SU-DHL-6 (cell line): ENCODE measurements around the gene HSD17B12.

ENCODE experiments used
- EZH2phosphoT487 ChIP-seq: fragments of 200-600 bp; sonication (generic), shearing (Covaris generic); conservative IDR thresholded peaks from 2 replicates; pipeline ENCODE4 v1.6.1; 2018; ENCODE audit warnings: mild to moderate bottlenecking, antibody characterized with exemption, low read length, moderate library complexity, mixed read lengths
- TF ChIP-seq, protein P1 (sequence below): fragments of 200-600 bp; sonication (generic); IDR thresholded peaks from one replicate; pipeline ENCODE4 v1.5.1; 2017; ENCODE audit warnings: antibody characterized with exemption, mild to moderate bottlenecking, low read length, moderate library complexity; ENCODE audit not compliant: insufficient read depth, poor library complexity, severe bottlenecking

DNA sequence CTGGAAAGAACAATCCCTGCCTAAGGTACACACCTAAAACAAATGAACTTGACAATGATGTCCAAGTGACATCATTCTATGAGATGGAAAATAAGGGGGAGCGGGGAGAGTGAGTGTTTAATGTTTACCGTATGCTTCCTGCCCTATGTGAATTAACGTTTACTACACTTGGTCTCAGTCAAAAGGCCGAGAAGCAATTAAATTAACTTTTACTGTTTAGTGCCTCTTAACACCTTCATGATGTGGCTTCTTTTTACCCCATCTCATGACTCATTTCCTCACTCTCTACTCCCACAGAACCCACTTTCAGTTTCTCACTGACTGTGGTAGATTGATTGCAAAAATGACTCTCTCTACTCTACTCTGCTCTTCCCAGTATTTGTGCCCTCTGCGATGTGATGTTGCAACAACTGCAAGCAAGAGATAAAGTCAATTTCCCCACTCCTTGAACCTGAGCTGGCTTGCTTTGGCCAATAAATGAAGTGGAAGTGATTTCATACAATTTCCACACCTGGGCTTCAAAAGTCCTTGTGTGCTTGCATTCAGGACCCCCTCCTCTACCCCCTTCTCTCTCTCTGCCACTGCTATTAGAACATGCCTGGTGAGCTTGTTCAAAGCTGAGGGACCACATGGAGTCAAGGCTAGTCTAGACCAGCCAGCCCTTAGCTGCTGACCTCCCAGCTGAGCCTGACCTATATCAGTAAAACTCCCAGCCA, 188.5 kb downstream of the HSD17B12 start:
- TF ChIP-seq, protein P1, sequence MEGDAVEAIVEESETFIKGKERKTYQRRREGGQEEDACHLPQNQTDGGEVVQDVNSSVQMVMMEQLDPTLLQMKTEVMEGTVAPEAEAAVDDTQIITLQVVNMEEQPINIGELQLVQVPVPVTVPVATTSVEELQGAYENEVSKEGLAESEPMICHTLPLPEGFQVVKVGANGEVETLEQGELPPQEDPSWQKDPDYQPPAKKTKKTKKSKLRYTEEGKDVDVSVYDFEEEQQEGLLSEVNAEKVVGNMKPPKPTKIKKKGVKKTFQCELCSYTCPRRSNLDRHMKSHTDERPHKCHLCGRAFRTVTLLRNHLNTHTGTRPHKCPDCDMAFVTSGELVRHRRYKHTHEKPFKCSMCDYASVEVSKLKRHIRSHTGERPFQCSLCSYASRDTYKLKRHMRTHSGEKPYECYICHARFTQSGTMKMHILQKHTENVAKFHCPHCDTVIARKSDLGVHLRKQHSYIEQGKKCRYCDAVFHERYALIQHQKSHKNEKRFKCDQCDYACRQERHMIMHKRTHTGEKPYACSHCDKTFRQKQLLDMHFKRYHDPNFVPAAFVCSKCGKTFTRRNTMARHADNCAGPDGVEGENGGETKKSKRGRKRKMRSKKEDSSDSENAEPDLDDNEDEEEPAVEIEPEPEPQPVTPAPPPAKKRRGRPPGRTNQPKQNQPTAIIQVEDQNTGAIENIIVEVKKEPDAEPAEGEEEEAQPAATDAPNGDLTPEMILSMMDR, result no peak
- no peak for TF ChIP-seq EZH2phosphoT487
